Measurements from ENCODE around the gene PTRH1.

Gene PTRH1

DNA sequence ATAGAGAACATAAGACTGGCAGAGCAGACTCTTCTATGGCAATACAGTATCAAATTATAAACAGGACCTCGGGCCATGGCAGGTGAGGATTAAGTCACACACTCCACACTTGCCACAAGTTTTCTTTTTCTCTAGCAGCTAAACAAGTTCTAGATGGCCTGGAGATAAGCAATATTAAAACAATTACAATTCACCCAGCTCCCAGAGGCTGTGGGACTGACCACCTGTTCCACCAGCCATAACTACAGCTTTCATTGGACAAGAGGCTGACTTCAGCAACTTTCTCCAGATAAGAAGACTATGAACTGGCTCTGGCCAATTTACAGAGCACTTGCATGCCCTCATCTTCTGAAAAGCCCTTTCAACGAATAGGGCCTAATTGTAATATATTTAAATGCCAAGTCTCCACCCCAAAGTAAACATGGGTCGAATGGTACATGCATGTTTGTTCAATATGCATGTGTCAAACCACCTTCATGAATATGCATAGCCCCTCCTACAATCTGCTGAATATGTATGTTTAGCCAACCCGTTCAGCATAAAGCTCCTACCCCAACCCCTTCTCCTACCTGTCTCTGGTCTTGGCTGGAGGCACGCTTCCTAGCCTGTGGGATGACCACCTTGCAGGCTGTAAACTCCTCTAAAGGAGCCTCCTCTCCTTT, 14.7 kb downstream of the PTRH1 start:
- no peaks in the 10 kb centered on the region for H3K36me3 ChIP-seq (ENCODE audit: control insufficient read depth, low read length)
- no peak overlapping the region for H3K27ac ChIP-seq (ENCODE audit: low read depth, low read length)
- H3K4me1 ChIP-seq (ENCODE audit: control insufficient read depth, low read length), result peaks cover 6% of the 10 kb centered on the region
- no peak overlapping the region for H3K4me2 ChIP-seq (ENCODE audit: low read length)
- H3K79me2 ChIP-seq (ENCODE audit: control insufficient read depth, low read length), result no peaks in the 10 kb centered on the region
- no peaks in the 10 kb centered on the region for H4K20me1 ChIP-seq (ENCODE audit: control insufficient read depth, insufficient read depth, low read depth, low read length)
- no peak overlapping the region for H3K4me3 ChIP-seq (ENCODE audit: low read length)
- H3K9me3 ChIP-seq (ENCODE audit: control insufficient read depth, insufficient read depth, low read length), result no peaks in the 10 kb centered on the region
- H3F3A ChIP-seq (ENCODE audit: control insufficient read depth, insufficient read depth), result no peaks in the 10 kb centered on the region
- TF ChIP-seq, protein P1, sequence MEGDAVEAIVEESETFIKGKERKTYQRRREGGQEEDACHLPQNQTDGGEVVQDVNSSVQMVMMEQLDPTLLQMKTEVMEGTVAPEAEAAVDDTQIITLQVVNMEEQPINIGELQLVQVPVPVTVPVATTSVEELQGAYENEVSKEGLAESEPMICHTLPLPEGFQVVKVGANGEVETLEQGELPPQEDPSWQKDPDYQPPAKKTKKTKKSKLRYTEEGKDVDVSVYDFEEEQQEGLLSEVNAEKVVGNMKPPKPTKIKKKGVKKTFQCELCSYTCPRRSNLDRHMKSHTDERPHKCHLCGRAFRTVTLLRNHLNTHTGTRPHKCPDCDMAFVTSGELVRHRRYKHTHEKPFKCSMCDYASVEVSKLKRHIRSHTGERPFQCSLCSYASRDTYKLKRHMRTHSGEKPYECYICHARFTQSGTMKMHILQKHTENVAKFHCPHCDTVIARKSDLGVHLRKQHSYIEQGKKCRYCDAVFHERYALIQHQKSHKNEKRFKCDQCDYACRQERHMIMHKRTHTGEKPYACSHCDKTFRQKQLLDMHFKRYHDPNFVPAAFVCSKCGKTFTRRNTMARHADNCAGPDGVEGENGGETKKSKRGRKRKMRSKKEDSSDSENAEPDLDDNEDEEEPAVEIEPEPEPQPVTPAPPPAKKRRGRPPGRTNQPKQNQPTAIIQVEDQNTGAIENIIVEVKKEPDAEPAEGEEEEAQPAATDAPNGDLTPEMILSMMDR (IDR thresholded peaks at IDR 0.05; ENCODE audit: low read depth, low read length, poor library complexity, severe bottlenecking), result no peak
- TF ChIP-seq EZH2phosphoT487 (IDR thresholded peaks at IDR 0.05; ENCODE audit: borderline replicate concordance, low read length), result no peak
- H3K27me3 ChIP-seq (ENCODE audit: control insufficient read depth, low read length), result no peaks in the 10 kb centered on the region
- no peaks in the 10 kb centered on the region for H3K9me2 ChIP-seq (replicated peaks; ENCODE audit: control insufficient read depth, low read length)

DNA sequence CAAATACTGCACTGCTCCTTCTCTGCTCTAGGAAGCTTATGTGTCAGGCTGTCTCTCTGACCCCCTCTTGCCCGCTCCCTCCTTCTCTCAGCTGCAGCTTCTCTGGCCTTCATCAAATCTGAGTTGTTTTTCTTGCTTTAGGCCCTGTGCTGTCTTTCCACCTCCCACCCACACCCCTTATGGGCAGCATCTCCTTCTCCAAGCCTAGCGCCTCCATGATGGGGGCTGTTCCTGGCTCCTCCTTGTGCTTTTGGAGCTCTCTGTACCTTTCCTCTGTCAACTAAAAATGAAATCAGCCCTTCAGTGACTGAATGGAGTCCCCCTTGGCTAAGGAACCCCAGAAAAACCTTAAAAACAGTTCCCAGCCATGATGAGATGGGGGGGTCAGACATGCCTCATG, 15.3 kb downstream of the PTRH1 start:
- no peak overlapping the region for H3K27ac ChIP-seq (ENCODE audit: low read depth, low read length)
- H3K4me1 ChIP-seq (ENCODE audit: control insufficient read depth, low read length), result peaks cover 6% of the 10 kb centered on the region
- H3K4me3 ChIP-seq (ENCODE audit: low read length), result no peak overlapping the region
- H3K9me3 ChIP-seq (ENCODE audit: control insufficient read depth, insufficient read depth, low read length), result no peaks in the 10 kb centered on the region
- no peaks in the 10 kb centered on the region for H4K20me1 ChIP-seq (ENCODE audit: control insufficient read depth, insufficient read depth, low read depth, low read length)
- H3F3A ChIP-seq (ENCODE audit: control insufficient read depth, insufficient read depth), result no peaks in the 10 kb centered on the region
- no peaks in the 10 kb centered on the region for H3K9me2 ChIP-seq (replicated peaks; ENCODE audit: control insufficient read depth, low read length)
- no peaks in the 10 kb centered on the region for H3K79me2 ChIP-seq (ENCODE audit: control insufficient read depth, low read length)
- no peak for TF ChIP-seq EZH2phosphoT487 (IDR thresholded peaks at IDR 0.05; ENCODE audit: borderline replicate concordance, low read length)
- TF ChIP-seq, protein P1 (IDR thresholded peaks at IDR 0.05; ENCODE audit: low read depth, low read length, poor library complexity, severe bottlenecking), result no peak
- H3K4me2 ChIP-seq (ENCODE audit: low read length), result no peak overlapping the region
- no peaks in the 10 kb centered on the region for H3K36me3 ChIP-seq (ENCODE audit: control insufficient read depth, low read length)
- no peaks in the 10 kb centered on the region for H3K27me3 ChIP-seq (ENCODE audit: control insufficient read depth, low read length)

DNA sequence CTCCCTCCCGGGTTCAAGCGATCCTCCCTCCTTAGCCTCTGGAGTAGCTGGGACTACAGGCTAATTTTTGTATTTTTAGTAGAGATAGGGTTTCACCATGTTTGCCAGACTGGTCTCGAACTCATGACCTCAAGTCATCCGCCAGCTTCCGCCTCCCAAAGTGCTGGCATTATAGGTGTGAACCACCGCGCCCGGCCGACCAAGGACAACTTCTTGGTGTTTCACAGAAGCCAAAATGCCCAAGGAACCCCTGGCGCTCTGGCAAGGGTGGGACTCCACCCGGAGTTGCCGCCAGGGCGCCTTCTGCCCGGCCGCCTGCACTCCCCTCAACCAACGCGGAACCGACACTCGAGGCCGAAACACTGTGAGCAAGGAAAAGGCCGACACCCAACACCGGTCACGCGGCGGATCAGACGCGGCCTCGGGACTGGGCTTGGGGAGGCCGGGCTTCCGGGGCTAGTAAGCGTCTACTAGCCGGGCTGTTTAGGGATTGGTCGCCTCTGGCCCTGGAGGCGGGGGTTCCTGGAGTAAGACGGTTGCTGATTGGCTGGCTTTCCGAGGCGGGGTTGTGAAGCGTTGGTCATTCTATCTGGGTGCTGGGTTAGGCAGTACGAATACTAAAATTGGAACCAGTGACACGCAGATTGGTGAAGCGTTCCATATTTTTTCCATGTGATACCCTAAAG, 16.3 kb downstream of the PTRH1 start:
- no peaks in the 10 kb centered on the region for H3K9me2 ChIP-seq (replicated peaks; ENCODE audit: control insufficient read depth, low read length)
- H3K4me3 ChIP-seq (ENCODE audit: low read length), result peak overlapping the region; percentile 67
- H3K36me3 ChIP-seq (ENCODE audit: control insufficient read depth, low read length), result no peaks in the 10 kb centered on the region
- no peaks in the 10 kb centered on the region for H3F3A ChIP-seq (ENCODE audit: control insufficient read depth, insufficient read depth)
- no peaks in the 10 kb centered on the region for H3K9me3 ChIP-seq (ENCODE audit: control insufficient read depth, insufficient read depth, low read length)
- H3K27ac ChIP-seq (ENCODE audit: low read depth, low read length), result no peak overlapping the region
- TF ChIP-seq, protein P1 (IDR thresholded peaks at IDR 0.05; ENCODE audit: low read depth, low read length, poor library complexity, severe bottlenecking), result no peak
- TF ChIP-seq EZH2phosphoT487 (IDR thresholded peaks at IDR 0.05; ENCODE audit: borderline replicate concordance, low read length), result no peak
- H3K4me2 ChIP-seq (ENCODE audit: low read length), result peak overlapping the region; percentile 65
- no peaks in the 10 kb centered on the region for H3K27me3 ChIP-seq (ENCODE audit: control insufficient read depth, low read length)
- peaks cover 6% of the 10 kb centered on the region for H3K4me1 ChIP-seq (ENCODE audit: control insufficient read depth, low read length)
- H3K79me2 ChIP-seq (ENCODE audit: control insufficient read depth, low read length), result no peaks in the 10 kb centered on the region
- no peaks in the 10 kb centered on the region for H4K20me1 ChIP-seq (ENCODE audit: control insufficient read depth, insufficient read depth, low read depth, low read length)

Data from DOHH2 (cell line).